Uterus (tissue), 2 donors: ENCODE measurements around the gene TINCR.

Source experiments
- CTCF ChIP-seq, 4 experiments: fragments of 200-600 bp in 2 of 4; fragments of 450-650 bp in 2 of 4; sonication (generic) in 2 of 4; IDR thresholded peaks; one replicate each; pipeline ENCODE4 v1.5.1; 2016 to 2019; ENCODE audit warnings: antibody characterized with exemption in 4 of 4, mild to moderate bottlenecking in 2 of 4, moderate library complexity in 1 of 4
- POLR2A ChIP-seq, 2 donors: fragments of 450-650 bp; IDR thresholded peaks; one replicate each; pipeline ENCODE4 v1.6.1; 2016; ENCODE audit warnings: antibody characterized with exemption in 2 of 2, mild to moderate bottlenecking in 1 of 2, moderate library complexity in 1 of 2

- no peak for TF ChIP-seq POLR2A (IDR thresholded peaks at IDR 0.05)
- TF ChIP-seq CTCF (IDR thresholded peaks at IDR 0.05), result peak; percentile 84 to 98 (median 92)
Measured at GRCh38 chr19:5578097-5578846, 10.5 kb upstream of the TINCR start.
